ENCODE data around the gene HASPIN.
"Not testable (repeated sequence)": the region's sequence is repeated elsewhere in the genome, so short reads cannot be mapped to it uniquely, and the experiment has no call there.

HASPIN gene

GRCh38 chr17:3697103-3697476, 26.6 kb upstream of the HASPIN start:
- DNase-seq: no peak

- DNase-seq: no peak
Observed at GRCh38 chr17:3698139-3698538, 25.6 kb upstream of the HASPIN start.

GRCh38 chr17:3699951-3700350, 23.8 kb upstream of the HASPIN start:
- DNase-seq: no peak

GRCh38 chr17:3702041-3702539, 21.6 kb upstream of the HASPIN start:
- DNase-seq: not testable (repeated sequence)

GRCh38 chr17:3704931-3705717, 18.6 kb upstream of the HASPIN start:
- no peak for DNase-seq

GRCh38 chr17:3705718-3705984, 18.1 kb upstream of the HASPIN start:
- DNase-seq: not testable (repeated sequence)

- DNase-seq: no peak
Observed at GRCh38 chr17:3708366-3708765, 15.3 kb upstream of the HASPIN start.

- DNase-seq: peak; percentile 59 to 72
Observed at GRCh38 chr17:3710951-3711383, 12.7 kb upstream of the HASPIN start.

- DNase-seq: peak in 1 of 2 donors; percentile 50
Observed at GRCh38 chr17:3712811-3713463, 10.8 kb upstream of the HASPIN start.

GRCh38 chr17:3715296-3715695, 8.4 kb upstream of the HASPIN start:
- DNase-seq: no peak

GRCh38 chr17:3718201-3718600, 5.5 kb upstream of the HASPIN start:
- no peak for DNase-seq

- no peak for DNase-seq
Observed at GRCh38 chr17:3719265-3719664, 4.4 kb upstream of the HASPIN start.

GRCh38 chr17:3722716-3723115, 987 bp upstream of the HASPIN start:
- no peak for DNase-seq

- DNase-seq: no peak
Observed at GRCh38 chr17:3723188-3723555, 531 bp upstream of the HASPIN start.

GRCh38 chr17:3724378-3725077, 825 bp downstream of the HASPIN start:
- DNase-seq: no peak

GRCh38 chr17:3727041-3727440, 3.3 kb downstream of the HASPIN start:
- DNase-seq: no peak

- not testable (repeated sequence) for DNase-seq
Observed at GRCh38 chr17:3728099-3728498, 4.4 kb downstream of the HASPIN start.

GRCh38 chr17:3729881-3730280, 6.2 kb downstream of the HASPIN start:
- no peak for DNase-seq

- no peak for DNase-seq
Observed at GRCh38 chr17:3730881-3731429, 7.3 kb downstream of the HASPIN start.

- DNase-seq: no peak
Observed at GRCh38 chr17:3732210-3732621, 8.5 kb downstream of the HASPIN start.

GRCh38 chr17:3734911-3735276, 11.2 kb downstream of the HASPIN start:
- not testable (repeated sequence) for DNase-seq

- no peak for DNase-seq
Observed at GRCh38 chr17:3735515-3735914, 11.8 kb downstream of the HASPIN start.

GRCh38 chr17:3738562-3739295, 15.0 kb downstream of the HASPIN start:
- DNase-seq: peak; percentile 74 to 75

All from stimulated activated CD4-positive, alpha-beta T cell treated with anti-CD3 and anti-CD28 coated beads, Interleukin-2, amount 100 ng/mL, for 24 hours (primary cell).